Mesothelial cell of epicardium (in vitro differentiated cells): ENCODE data around the gene SIK3. TPM values are rescaled to one million over a fixed set of nuclear protein-coding genes. Genes with fewer than 3 reads are reported as not detected.

Experiments used
- DNase-seq, 2 experiments: peaks; one replicate each; pipeline ENCODE4 v3.0.0; 2021; ENCODE audit warnings: low spot score in 2 of 2; ENCODE audit not compliant: unreplicated experiment in 2 of 2
- H3K27ac Mint-ChIP-seq: 2 replicates; pipeline ENCODE4 v1.8.0; 2021; ENCODE audit warnings: mixed read lengths
- H3K27me3 Mint-ChIP-seq: 2 replicates; pipeline ENCODE4 v1.8.0; 2021; ENCODE audit warnings: low read depth, mixed read lengths
- H3K36me3 Mint-ChIP-seq: 2 replicates; pipeline ENCODE4 v1.8.0; 2021; ENCODE audit warnings: mixed read lengths
- H3K4me1 Mint-ChIP-seq: 2 replicates; pipeline ENCODE4 v1.8.0; 2021; ENCODE audit warnings: mixed read lengths
- H3K4me3 Mint-ChIP-seq: 2 replicates; pipeline ENCODE4 v1.8.0; 2021; ENCODE audit warnings: mild to moderate bottlenecking, moderate library complexity, mixed read lengths
- H3K9me3 Mint-ChIP-seq: 2 replicates; pipeline ENCODE4 v1.8.0; 2021; ENCODE audit warnings: mixed read lengths
- total RNA-seq: library from RNA; stranded (reverse); gene quantifications from 3 replicates; pipeline ENCODE4 v1.2.1, GENCODE V29; 2021
- TF ChIP-seq, protein P1 (sequence below): fragments of 200-600 bp; sonication (generic); IDR thresholded peaks from one replicate; pipeline ENCODE4 v1.5.0; 2021; ENCODE audit warnings: antibody characterized with exemption; ENCODE audit not compliant: unreplicated experiment

The SIK3 gene
- total RNA-seq, 1 donor from 2014 or later = 35.6 TPM

DNA sequence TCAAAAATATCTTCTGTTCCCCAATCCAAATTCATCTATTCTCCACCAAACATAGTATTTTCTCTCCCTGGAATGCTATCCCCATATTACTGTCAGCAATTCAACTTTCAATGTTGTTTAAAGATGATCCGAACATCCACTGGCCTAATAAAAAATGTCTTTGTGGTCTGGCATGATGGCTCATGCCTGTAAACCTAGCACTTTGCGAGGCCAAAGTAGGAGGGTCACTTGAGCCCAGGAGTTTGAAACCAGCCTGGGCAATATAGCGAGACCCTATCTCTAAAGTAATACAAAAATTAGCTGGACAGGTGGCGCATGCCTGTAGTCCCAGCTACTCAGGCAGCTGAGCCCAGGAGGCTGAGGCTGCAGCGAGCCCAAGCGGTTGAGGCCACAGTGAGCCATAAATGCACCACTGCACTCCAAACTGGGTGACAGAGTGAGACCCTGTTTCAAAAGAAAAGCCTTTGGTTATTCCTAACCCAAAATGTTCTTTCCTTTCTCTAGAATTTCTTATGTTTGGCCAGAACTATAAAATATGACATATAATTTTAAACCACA is 29.8 kb downstream of the SIK3 start:
- Mint-ChIP-seq H3K4me1 (peaks cover 25% of the 10 kb centered on the region), H3K9me3 (no peaks in the 10 kb centered on the region), H3K36me3 (peaks cover 2% of the 10 kb centered on the region), H3K4me3 (no peak overlapping the region), H3K27me3 (no peaks in the 10 kb centered on the region), H3K27ac (no peak overlapping the region)
- TF ChIP-seq, protein P1, sequence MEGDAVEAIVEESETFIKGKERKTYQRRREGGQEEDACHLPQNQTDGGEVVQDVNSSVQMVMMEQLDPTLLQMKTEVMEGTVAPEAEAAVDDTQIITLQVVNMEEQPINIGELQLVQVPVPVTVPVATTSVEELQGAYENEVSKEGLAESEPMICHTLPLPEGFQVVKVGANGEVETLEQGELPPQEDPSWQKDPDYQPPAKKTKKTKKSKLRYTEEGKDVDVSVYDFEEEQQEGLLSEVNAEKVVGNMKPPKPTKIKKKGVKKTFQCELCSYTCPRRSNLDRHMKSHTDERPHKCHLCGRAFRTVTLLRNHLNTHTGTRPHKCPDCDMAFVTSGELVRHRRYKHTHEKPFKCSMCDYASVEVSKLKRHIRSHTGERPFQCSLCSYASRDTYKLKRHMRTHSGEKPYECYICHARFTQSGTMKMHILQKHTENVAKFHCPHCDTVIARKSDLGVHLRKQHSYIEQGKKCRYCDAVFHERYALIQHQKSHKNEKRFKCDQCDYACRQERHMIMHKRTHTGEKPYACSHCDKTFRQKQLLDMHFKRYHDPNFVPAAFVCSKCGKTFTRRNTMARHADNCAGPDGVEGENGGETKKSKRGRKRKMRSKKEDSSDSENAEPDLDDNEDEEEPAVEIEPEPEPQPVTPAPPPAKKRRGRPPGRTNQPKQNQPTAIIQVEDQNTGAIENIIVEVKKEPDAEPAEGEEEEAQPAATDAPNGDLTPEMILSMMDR = no peak
- DNase-seq = no peak

DNA sequence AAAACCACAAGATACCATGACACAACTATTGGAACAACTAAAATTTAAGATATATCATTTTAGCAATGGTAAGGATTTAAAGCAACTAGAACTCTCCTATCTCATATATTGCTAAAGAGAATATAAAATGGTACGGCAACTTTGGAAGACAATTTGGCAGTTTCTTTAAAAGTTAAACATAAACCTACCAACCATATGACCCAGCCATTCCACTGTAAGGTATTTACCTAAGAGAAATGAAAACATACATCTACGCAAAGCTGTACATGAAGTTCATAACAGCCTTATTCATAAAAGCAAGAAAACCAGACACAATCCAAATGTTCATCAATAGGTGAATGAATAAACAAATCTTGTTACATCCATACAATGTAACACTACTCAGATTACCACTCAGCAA is 31.3 kb downstream of the SIK3 start:
- TF ChIP-seq, protein P1 = no peak
- Mint-ChIP-seq H3K36me3 (peaks cover 2% of the 10 kb centered on the region), H3K4me3 (no peak overlapping the region), H3K9me3 (no peaks in the 10 kb centered on the region), H3K27me3 (no peaks in the 10 kb centered on the region), H3K4me1 (peaks cover 25% of the 10 kb centered on the region), H3K27ac (no peak overlapping the region)
- no peak for DNase-seq

DNA sequence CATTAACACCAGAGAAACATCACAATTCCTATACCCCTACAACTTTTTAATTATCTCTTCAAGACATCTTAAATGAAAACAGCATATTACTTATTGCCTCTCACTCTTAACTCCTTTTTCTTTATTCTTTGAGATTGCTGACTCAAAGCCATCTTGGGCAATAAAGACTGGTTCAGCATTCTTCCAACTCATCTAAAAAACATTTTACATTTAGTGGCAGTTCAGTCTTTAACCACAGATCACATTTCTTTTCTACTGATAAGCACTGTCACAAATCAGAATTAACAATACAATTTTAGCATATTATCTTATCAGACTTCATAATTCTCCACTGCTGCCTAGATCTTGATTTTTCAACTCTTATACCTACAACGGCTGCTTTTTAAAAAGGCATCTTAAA is 34.0 kb downstream of the SIK3 start:
- Mint-ChIP-seq H3K27ac (peak overlapping the region; percentile 57), H3K27me3 (no peaks in the 10 kb centered on the region), H3K9me3 (no peaks in the 10 kb centered on the region), H3K4me3 (no peak overlapping the region), H3K36me3 (peaks cover 2% of the 10 kb centered on the region), H3K4me1 (peaks cover 16% of the 10 kb centered on the region)
- TF ChIP-seq, protein P1 = no peak
- no peak for DNase-seq

DNA sequence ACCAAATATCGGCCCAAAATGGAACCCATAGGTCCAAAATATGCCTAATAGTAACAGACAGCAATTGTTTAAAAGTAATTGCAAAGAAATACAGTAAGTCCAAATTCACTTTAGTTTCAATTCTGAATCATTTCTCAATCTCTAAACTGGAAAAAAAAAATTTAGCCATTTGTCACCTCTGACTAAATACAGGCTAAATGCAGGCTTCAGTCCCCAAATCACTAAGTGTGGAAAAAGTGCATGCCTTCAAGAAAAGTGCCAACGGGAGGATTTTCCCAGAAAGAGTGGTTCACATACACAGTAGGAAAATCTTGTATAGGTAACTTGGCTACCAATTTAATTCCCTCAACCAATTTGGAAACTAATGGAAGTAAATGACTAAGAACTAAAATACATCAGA is 35.7 kb downstream of the SIK3 start:
- DNase-seq = no peak
- Mint-ChIP-seq H3K9me3 (no peaks in the 10 kb centered on the region), H3K27ac (no peak overlapping the region), H3K36me3 (peaks cover 2% of the 10 kb centered on the region), H3K4me3 (no peak overlapping the region), H3K4me1 (peaks cover 25% of the 10 kb centered on the region), H3K27me3 (no peaks in the 10 kb centered on the region)
- TF ChIP-seq, protein P1 = no peak

DNA sequence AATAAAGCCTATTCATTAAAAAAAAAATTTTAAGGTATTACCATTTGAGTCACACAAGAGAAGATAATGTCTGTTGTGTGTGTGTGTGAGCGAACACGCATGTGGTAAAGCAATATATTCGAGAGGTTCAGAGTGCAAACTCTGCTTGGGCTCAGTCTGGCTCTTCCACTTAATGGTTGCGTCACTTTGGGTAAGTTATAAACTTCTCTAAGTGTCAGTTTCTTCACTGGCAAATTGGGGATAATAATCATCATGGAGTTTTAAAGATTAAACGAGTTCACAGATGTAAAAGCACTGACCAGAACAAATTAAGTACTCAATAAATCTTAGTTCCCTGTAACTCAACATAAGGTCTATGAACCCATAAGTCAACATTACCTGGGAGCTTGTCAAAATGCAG is 37.0 kb downstream of the SIK3 start:
- TF ChIP-seq, protein P1 = no peak
- Mint-ChIP-seq H3K4me3 (no peak overlapping the region), H3K4me1 (peaks cover 25% of the 10 kb centered on the region), H3K27me3 (no peaks in the 10 kb centered on the region), H3K9me3 (no peaks in the 10 kb centered on the region), H3K27ac (no peak overlapping the region), H3K36me3 (peaks cover 3% of the 10 kb centered on the region)
- no peak for DNase-seq
